SU-DHL-6 (cell line): ENCODE results near the gene CDC42EP4.

Experiments
- H2AFZ ChIP-seq: fragments of 200-600 bp; sonication (generic); 2 replicates; pipeline ENCODE4 v1.6.1; 2014; ENCODE audit warnings: low read depth, mild to moderate bottlenecking, moderate library complexity, mixed read lengths, antibody characterized with exemption, low read length; ENCODE audit not compliant: severe bottlenecking
- H3F3A ChIP-seq: fragments of 200-600 bp; shearing (Covaris generic); 2 replicates; pipeline ENCODE4 v1.6.0; 2016; ENCODE audit warnings: antibody characterized with exemption, mild to moderate bottlenecking; ENCODE audit not compliant: insufficient read depth
- H3K27ac ChIP-seq: fragments of 200-600 bp; sonication (generic); 2 replicates; pipeline ENCODE4 v1.5.1; 2016; ENCODE audit warnings: low read depth, mild to moderate bottlenecking, low read length, moderate library complexity, mixed read lengths
- H3K27me3 ChIP-seq: fragments of 200-600 bp; sonication (generic), shearing (Covaris generic); 2 replicates; pipeline ENCODE4 v1.6.0; 2014; ENCODE audit warnings: mild to moderate bottlenecking, low read length
- H3K36me3 ChIP-seq: fragments of 200-600 bp; sonication (generic); 2 replicates; pipeline ENCODE4 v1.6.1; 2014; ENCODE audit warnings: mild to moderate bottlenecking, low read length, mixed read lengths
- H3K4me2 ChIP-seq: fragments of 300-600, 200-600 bp; shearing (Covaris generic), sonication (generic); 2 replicates; pipeline ENCODE4 v1.6.0; 2014; ENCODE audit warnings: low read length, low read depth, mild to moderate bottlenecking; ENCODE audit not compliant: poor library complexity, severe bottlenecking
- H3K4me3 ChIP-seq: fragments of 200-600 bp; sonication (generic); 2 replicates; pipeline ENCODE4 v1.5.1; 2014; ENCODE audit warnings: antibody characterized with exemption, low read length, mild to moderate bottlenecking, mixed read lengths; ENCODE audit not compliant: insufficient read depth, poor library complexity, severe bottlenecking
- H3K79me2 ChIP-seq: fragments of 200-600 bp; sonication (generic); 2 replicates; pipeline ENCODE4 v1.6.1; 2014; ENCODE audit warnings: mild to moderate bottlenecking, low read length, moderate library complexity; ENCODE audit not compliant: insufficient read depth
- H3K9ac ChIP-seq: fragments of 200-600 bp; sonication (generic); 2 replicates; pipeline ENCODE4 v1.7.0; 2014; ENCODE audit warnings: mild to moderate bottlenecking, low read length
- H3K9me2 ChIP-seq: fragments of 200-600 bp; sonication (generic); replicated peaks from 2 replicates; pipeline ENCODE4 v1.6.1; 2014; ENCODE audit warnings: low read length; ENCODE audit not compliant: insufficient read depth
- H3K9me3 ChIP-seq: fragments of 200-600 bp; sonication (generic); 2 replicates; pipeline ENCODE4 v1.6.1; 2014; ENCODE audit warnings: low read length, mixed read lengths; ENCODE audit not compliant: insufficient read depth
- H4K20me1 ChIP-seq: fragments of 200-600 bp; sonication (generic); 2 replicates; pipeline ENCODE4 v1.6.1; 2014; ENCODE audit warnings: low read depth, mild to moderate bottlenecking, antibody characterized with exemption, low read length, moderate library complexity, mixed read lengths
- CTCF ChIP-seq: fragments of 200-600 bp; sonication (generic); IDR thresholded peaks from one replicate; pipeline ENCODE4 v1.5.1; 2017; ENCODE audit warnings: antibody characterized with exemption, mild to moderate bottlenecking, low read length, moderate library complexity; ENCODE audit not compliant: insufficient read depth, poor library complexity, severe bottlenecking
- EZH2phosphoT487 ChIP-seq: fragments of 200-600 bp; sonication (generic), shearing (Covaris generic); conservative IDR thresholded peaks from 2 replicates; pipeline ENCODE4 v1.6.1; 2018; ENCODE audit warnings: mild to moderate bottlenecking, antibody characterized with exemption, low read length, moderate library complexity, mixed read lengths

Gene CDC42EP4

GRCh38 chr17:73342541-73343167, 30.9 kb upstream of the CDC42EP4 start:
- H3K9me3 ChIP-seq: no peaks in the 10 kb centered on the region
- H3K9ac ChIP-seq: no peak overlapping the region
- H3F3A ChIP-seq: no peaks in the 10 kb centered on the region
- H3K4me2 ChIP-seq: no peak overlapping the region
- no peaks in the 10 kb centered on the region for H3K36me3 ChIP-seq
- H3K27ac ChIP-seq: no peak overlapping the region
- H3K27me3 ChIP-seq: no peaks in the 10 kb centered on the region
- H2AFZ ChIP-seq: no peak overlapping the region
- H3K4me3 ChIP-seq: no peak overlapping the region
- H3K9me2 ChIP-seq: no peaks in the 10 kb centered on the region
- no peaks in the 10 kb centered on the region for H4K20me1 ChIP-seq
- TF ChIP-seq CTCF (no peak), EZH2phosphoT487 (no peak)
- H3K79me2 ChIP-seq: no peaks in the 10 kb centered on the region

- no peak overlapping the region for H3K27ac ChIP-seq
- H2AFZ ChIP-seq: no peak overlapping the region
Measured at GRCh38 chr17:73342050-73342522, 30.3 kb upstream of the CDC42EP4 start.

GRCh38 chr17:73341350-73342049, 29.7 kb upstream of the CDC42EP4 start:
- H3K27me3 ChIP-seq: no peaks in the 10 kb centered on the region
- H3K9me3 ChIP-seq: no peaks in the 10 kb centered on the region
- no peak overlapping the region for H3K9ac ChIP-seq
- no peaks in the 10 kb centered on the region for H3K36me3 ChIP-seq
- no peaks in the 10 kb centered on the region for H3K9me2 ChIP-seq
- H4K20me1 ChIP-seq: no peaks in the 10 kb centered on the region
- no peaks in the 10 kb centered on the region for H3K79me2 ChIP-seq
- H2AFZ ChIP-seq: no peak overlapping the region
- H3K27ac ChIP-seq: no peak overlapping the region
- H3K4me2 ChIP-seq: no peak overlapping the region
- no peak overlapping the region for H3K4me3 ChIP-seq
- TF ChIP-seq CTCF (no peak), EZH2phosphoT487 (no peak)
- no peaks in the 10 kb centered on the region for H3F3A ChIP-seq

More at GRCh38 chr17:73342050-73342522, 30.3 kb upstream of the CDC42EP4 start:
- Histone ChIP-seq H3K4me2 (no peak overlapping the region), H4K20me1 (no peaks in the 10 kb centered on the region), H3K4me3 (no peak overlapping the region), H3K36me3 (no peaks in the 10 kb centered on the region), H3K9me3 (no peaks in the 10 kb centered on the region), H3K27me3 (no peaks in the 10 kb centered on the region), H3K9me2 (no peaks in the 10 kb centered on the region), H3K79me2 (no peaks in the 10 kb centered on the region), H3F3A (no peaks in the 10 kb centered on the region), H3K9ac (no peak overlapping the region)
- TF ChIP-seq EZH2phosphoT487 (no peak), CTCF (no peak)
